GM19438 (cell line): Measurements from ENCODE around the gene ADGRA3.

Source experiments
- ATAC-seq: cut with Tn5 transposase; IDR thresholded peaks from one replicate; pipeline ENCODE4 v1.9.1; 2021; ENCODE audit warnings: low read depth; ENCODE audit not compliant: unreplicated experiment

Gene ADGRA3

GRCh38 chr4:22514481-22514880 is 1.4 kb downstream of the ADGRA3 start:
- no peak for ATAC-seq

- ATAC-seq, result no peak
These were observed 1.9 kb downstream of the ADGRA3 start for GRCh38 chr4:22514001-22514400.

DNA sequence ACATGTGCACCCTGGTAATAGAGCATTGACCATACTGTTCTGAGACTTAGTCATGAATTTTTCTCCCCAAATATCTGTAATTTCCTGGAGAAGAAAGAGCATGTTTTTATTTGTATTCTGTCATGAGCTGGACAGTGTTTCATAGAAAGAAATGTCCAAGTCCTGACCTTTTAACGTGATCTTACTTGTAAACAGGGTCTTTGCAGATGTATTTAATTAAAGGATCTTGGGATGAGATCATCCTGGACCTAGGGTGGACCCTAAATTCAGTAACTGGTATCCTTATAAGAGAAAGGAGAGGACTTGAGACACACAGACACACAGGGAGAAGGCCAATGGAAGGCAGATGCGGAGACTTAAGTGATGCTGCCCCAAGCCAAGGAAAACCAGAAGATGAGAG is 3.6 kb downstream of the ADGRA3 start:
- no peak for ATAC-seq

DNA sequence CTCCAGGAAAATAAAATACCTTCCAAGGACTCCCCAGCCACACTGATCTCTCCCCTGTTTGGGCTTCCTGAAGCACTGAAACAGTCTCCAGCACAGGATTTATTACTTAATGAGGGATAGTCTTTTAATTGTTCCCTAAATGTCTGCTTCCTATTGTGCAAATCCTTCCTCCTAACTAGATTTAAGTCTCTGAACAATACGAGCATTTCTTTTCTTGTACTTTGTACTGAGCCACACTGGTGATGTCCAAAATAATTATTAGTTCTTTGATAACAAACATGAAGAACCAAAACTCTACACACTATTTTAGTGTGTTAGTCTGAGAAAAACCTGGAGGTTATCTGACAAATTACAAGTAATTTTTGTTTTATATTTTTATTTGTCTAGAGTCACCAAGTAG is 5.1 kb downstream of the ADGRA3 start:
- ATAC-seq, result no peak

DNA sequence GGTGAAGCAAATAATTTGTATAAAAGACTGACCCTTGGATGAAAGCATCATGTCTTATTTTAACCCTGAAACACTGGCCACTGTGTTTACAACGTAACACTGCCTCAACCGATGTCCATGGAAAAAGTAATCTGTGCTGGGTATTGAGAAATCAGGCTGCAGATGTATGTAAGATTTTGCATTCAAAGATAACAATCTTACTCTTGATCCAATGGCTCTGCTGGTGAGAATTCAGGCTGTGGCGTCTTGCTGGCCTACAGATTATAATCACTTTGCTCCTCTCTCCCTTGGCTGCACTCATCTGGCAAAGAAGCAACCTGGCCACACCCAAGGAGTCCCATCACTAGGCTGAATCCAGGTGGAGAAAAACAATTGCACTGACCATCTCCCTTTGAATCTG is 7.5 kb downstream of the ADGRA3 start:
- no peak for ATAC-seq

- no peak for ATAC-seq
These were observed 10.9 kb downstream of the ADGRA3 start for GRCh38 chr4:22504922-22505321.

GRCh38 chr4:22504447-22504846 is 11.4 kb downstream of the ADGRA3 start:
- ATAC-seq, result no peak

- no peak for ATAC-seq
These were observed 12.7 kb downstream of the ADGRA3 start for GRCh38 chr4:22502895-22503814.

GRCh38 chr4:22501715-22502095 is 14.2 kb downstream of the ADGRA3 start:
- no peak for ATAC-seq

DNA sequence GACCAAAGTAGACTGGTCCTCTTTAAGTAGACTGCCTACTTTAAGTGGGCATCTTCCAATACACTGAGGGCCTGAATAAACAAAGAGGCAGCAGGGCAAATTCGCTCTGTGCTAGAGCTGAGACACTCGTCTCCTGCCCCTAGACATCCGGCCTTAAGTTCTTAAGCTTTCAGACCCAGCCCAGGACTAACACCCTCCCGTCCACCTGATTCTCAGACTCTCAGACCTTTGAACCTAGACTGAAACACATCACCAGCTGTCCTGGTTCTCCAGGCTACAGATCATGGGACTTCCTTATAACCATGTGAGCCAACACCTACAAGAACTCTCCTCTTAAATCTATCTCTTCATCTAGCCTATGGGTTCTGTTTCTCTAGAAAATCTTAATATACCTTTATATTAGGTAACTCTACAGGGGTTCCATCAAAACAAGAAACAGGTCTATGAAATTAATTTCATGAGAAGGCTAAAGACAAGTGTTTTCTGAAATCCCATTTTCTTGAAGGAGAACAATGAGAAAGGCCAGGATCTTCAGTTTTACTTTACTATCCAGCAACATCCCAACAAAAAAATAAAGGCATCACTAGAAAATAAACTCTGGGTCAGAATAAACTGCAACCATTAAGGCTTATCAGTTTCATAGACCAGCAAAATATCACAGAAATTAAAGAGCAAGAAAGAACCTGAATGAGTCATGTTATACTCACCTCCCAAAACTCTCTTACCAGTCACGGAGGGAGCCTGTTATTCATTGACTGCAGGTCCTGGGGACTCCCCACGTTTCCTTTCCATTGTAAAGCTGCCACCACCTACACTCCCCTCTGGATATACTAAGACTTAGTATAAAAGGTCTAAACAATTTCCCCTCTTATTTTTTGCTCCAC is 14.8 kb downstream of the ADGRA3 start:
- ATAC-seq, result no peak

DNA sequence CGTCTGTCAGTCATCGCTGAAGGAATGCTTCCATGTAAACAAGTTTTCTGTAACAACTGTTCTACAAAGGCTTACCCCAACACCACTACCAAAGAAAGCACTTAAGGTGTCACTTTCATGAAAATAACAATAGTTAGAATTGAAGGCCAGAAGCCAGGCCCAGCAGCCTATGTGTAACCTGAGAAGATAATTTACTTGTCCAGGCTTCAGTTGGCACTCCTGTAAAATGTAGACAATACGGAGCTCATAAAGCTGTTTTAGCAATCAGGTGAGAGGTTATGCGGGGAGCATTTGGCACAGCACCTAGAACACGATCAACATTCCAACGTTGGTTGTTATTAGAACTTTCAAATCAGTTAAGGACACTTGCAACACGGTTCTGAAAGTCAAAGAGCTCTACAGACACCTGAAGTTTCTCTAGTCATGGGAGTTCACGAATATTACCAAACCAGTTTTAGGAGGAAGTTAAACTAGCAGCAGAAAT is 15.7 kb downstream of the ADGRA3 start:
- no peak for ATAC-seq

- ATAC-seq, result no peak
These were observed 17.0 kb downstream of the ADGRA3 start for GRCh38 chr4:22498866-22499265.

- ATAC-seq, result no peak
These were observed 19.6 kb downstream of the ADGRA3 start for GRCh38 chr4:22496165-22496813.

DNA sequence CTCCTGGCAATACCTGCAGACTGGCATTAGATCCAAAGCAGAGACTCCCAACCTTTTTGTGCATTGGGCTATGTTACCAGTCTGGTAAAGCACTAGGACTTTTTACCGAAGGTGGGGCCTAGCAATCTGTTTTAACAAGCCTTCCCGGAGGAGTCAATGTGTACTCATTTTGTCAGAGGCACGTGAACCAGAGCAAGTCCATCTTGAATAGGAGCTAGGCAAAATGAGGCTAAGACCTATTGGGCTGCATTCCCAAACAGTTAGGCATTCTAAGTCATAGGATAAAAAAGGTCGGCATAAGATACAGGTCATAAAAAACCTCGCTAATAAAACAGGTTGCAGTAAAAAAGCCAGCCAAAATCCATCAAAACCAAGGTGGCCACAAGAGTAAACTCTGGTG is 22.3 kb downstream of the ADGRA3 start:
- no peak for ATAC-seq

- no peak for ATAC-seq
These were observed 22.9 kb downstream of the ADGRA3 start for GRCh38 chr4:22492987-22493386.

GRCh38 chr4:22491939-22492338 is 23.9 kb downstream of the ADGRA3 start:
- ATAC-seq, result no peak

GRCh38 chr4:22490718-22491315 is 25.0 kb downstream of the ADGRA3 start:
- ATAC-seq, result no peak

DNA sequence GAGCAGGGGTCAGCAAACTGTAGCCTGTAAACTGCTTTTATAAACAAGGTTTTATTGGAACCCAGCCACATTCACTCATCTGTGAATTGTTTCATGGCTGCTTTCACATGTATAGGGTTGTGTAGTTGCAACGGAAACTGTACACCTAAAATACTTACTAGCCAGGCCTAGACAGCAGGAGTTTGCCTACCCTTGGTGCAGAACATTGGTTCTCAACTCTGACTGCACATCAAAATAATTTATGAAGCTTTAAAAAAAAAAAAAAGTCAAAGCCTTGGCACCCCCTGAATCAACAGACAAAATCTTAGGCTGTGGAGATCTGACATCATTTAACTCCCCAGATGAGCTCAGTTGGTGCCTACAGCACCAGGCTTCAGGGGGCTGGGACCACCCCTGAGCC is 27.8 kb downstream of the ADGRA3 start:
- ATAC-seq, result no peak

- ATAC-seq, result no peak
These were observed 28.5 kb downstream of the ADGRA3 start for GRCh38 chr4:22487328-22487727.

GRCh38 chr4:22486276-22486675 is 29.6 kb downstream of the ADGRA3 start:
- ATAC-seq, result no peak

DNA sequence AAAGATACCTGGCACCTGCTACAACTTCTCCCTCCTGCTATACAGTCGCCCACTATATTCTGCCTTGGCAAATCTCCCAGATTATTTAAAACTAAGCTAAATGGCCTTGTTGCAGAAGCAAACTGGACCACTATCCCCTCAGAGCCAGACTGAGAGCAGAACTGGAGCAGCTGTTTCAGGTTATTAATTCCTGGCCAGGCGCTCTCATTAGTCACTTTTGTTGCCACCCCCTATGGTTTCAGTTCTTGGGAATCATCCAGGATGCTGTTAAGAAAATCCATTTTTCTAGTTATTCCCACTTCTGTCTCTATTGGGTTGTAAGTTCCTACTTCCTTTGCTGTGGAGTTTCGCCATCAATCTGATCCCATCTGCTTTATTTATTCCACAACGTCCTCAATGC is 30.1 kb downstream of the ADGRA3 start:
- ATAC-seq, result no peak
